Measurements from ENCODE around the gene SERPINA5. TPM values are rescaled to one million over a fixed set of nuclear protein-coding genes. Genes with fewer than 3 reads are reported as not detected.

The SERPINA5 gene
- total and polyA plus RNA-seq, 7 experiments from 2014 or later, result not detected

- DNase-seq, result no peak
- H3K27ac Mint-ChIP-seq, result no peak overlapping the region
Measured at GRCh38 chr14:94592457-94592856, 11.2 kb downstream of the SERPINA5 start.

GRCh38 chr14:94593376-94593748, 12.1 kb downstream of the SERPINA5 start:
- H3K27ac Mint-ChIP-seq, result no peak overlapping the region
- peaks cover 0 to 21% (median 10%) of the 10 kb centered on the region in 5 donors for H3K27me3 Mint-ChIP-seq
- H3K36me3 Mint-ChIP-seq, result no peaks in the 10 kb centered on the region
- CTCF ChIA-PET, result no interaction called here
- H3K9me3 ChIP-seq (ENCODE audit: control insufficient read depth in 2 of 3, low read length in 3 of 3), result no peaks in the 10 kb centered on the region
- peaks cover 0 to 6% (median 0%) of the 10 kb centered on the region in 11 donors for H3K9me3 Mint-ChIP-seq
- no peaks in the 10 kb centered on the region for H3K27me3 ChIP-seq (ENCODE audit: control insufficient read depth in 2 of 2, insufficient read depth in 2 of 2, low read length in 2 of 2)
- no peak for DNase-seq
- no peaks in the 10 kb centered on the region for H3K4me1 Mint-ChIP-seq
- POLR2A ChIA-PET, result no interaction called here
- H3K4me3 Mint-ChIP-seq, result no peak overlapping the region
- H3K4me3 ChIP-seq (ENCODE audit: low read length), result no peak overlapping the region
- H3K4me1 ChIP-seq (ENCODE audit: control insufficient read depth in 2 of 2, insufficient read depth in 2 of 2, low read length in 2 of 2), result no peaks in the 10 kb centered on the region
- intact Hi-C loops (cut with micrococcal nuclease), result no loop called here
- H3K27ac ChIP-seq (ENCODE audit: low read depth, low read length), result no peak overlapping the region
- no peak for ATAC-seq
- no peaks in the 10 kb centered on the region for H3K36me3 ChIP-seq (ENCODE audit: control insufficient read depth in 2 of 3, insufficient read depth in 3 of 3, low read length in 3 of 3)

More at GRCh38 chr14:94592457-94592856, 11.2 kb downstream of the SERPINA5 start:
- peaks cover 0 to 6% (median 0%) of the 10 kb centered on the region in 11 donors for H3K9me3 Mint-ChIP-seq
- no peak overlapping the region for H3K4me3 ChIP-seq (ENCODE audit: low read length)
- intact Hi-C loops (cut with micrococcal nuclease), result no loop called here
- no peaks in the 10 kb centered on the region for H3K27me3 ChIP-seq (ENCODE audit: control insufficient read depth in 2 of 2, insufficient read depth in 2 of 2, low read length in 2 of 2)
- peaks cover 0 to 21% (median 10%) of the 10 kb centered on the region in 5 donors for H3K27me3 Mint-ChIP-seq
- ChIA-PET CTCF (no interaction called here), POLR2A (no interaction called here)
- H3K27ac ChIP-seq (ENCODE audit: low read depth, low read length), result no peak overlapping the region
- H3K4me3 Mint-ChIP-seq, result no peak overlapping the region
- H3K36me3 ChIP-seq (ENCODE audit: control insufficient read depth in 2 of 3, insufficient read depth in 3 of 3, low read length in 3 of 3), result no peaks in the 10 kb centered on the region
- no peaks in the 10 kb centered on the region for H3K4me1 Mint-ChIP-seq
- no peaks in the 10 kb centered on the region for H3K9me3 ChIP-seq (ENCODE audit: control insufficient read depth in 2 of 3, low read length in 3 of 3)
- no peaks in the 10 kb centered on the region for H3K4me1 ChIP-seq (ENCODE audit: control insufficient read depth in 2 of 2, insufficient read depth in 2 of 2, low read length in 2 of 2)
- no peak for ATAC-seq
- H3K36me3 Mint-ChIP-seq, result no peaks in the 10 kb centered on the region

- peaks cover 0 to 21% (median 10%) of the 10 kb centered on the region in 5 donors for H3K27me3 Mint-ChIP-seq
- no peaks in the 10 kb centered on the region for H3K36me3 Mint-ChIP-seq
- no peaks in the 10 kb centered on the region for H3K4me1 Mint-ChIP-seq
- H3K9me3 ChIP-seq (ENCODE audit: control insufficient read depth in 2 of 3, low read length in 3 of 3), result no peaks in the 10 kb centered on the region
- ATAC-seq (no peak), DNase-seq (no peak)
- H3K4me3 Mint-ChIP-seq, result no peak overlapping the region
- no peaks in the 10 kb centered on the region for H3K36me3 ChIP-seq (ENCODE audit: control insufficient read depth in 2 of 3, insufficient read depth in 3 of 3, low read length in 3 of 3)
- ChIA-PET CTCF (no interaction called here), POLR2A (no interaction called here)
- no peaks in the 10 kb centered on the region for H3K4me1 ChIP-seq (ENCODE audit: control insufficient read depth in 2 of 2, insufficient read depth in 2 of 2, low read length in 2 of 2)
- H3K27me3 ChIP-seq (ENCODE audit: control insufficient read depth in 2 of 2, insufficient read depth in 2 of 2, low read length in 2 of 2), result no peaks in the 10 kb centered on the region
- H3K27ac Mint-ChIP-seq, result no peak overlapping the region
- H3K9me3 Mint-ChIP-seq, result peaks cover 0 to 6% (median 0%) of the 10 kb centered on the region in 11 donors
- intact Hi-C loops (cut with micrococcal nuclease), result no loop called here
- H3K4me3 ChIP-seq (ENCODE audit: low read length), result no peak overlapping the region
- no peak overlapping the region for H3K27ac ChIP-seq (ENCODE audit: low read depth, low read length)
Measured at GRCh38 chr14:94593749-94594431, 12.7 kb downstream of the SERPINA5 start.

GRCh38 chr14:94594441-94594840, 13.2 kb downstream of the SERPINA5 start:
- Histone ChIP-seq H3K9me3 (ENCODE audit: control insufficient read depth in 2 of 3, low read length in 3 of 3) (no peaks in the 10 kb centered on the region), H3K4me3 (ENCODE audit: low read length) (no peak overlapping the region), H3K27me3 (ENCODE audit: control insufficient read depth in 2 of 2, insufficient read depth in 2 of 2, low read length in 2 of 2) (no peaks in the 10 kb centered on the region), H3K4me1 (ENCODE audit: control insufficient read depth in 2 of 2, insufficient read depth in 2 of 2, low read length in 2 of 2) (no peaks in the 10 kb centered on the region), H3K36me3 (ENCODE audit: control insufficient read depth in 2 of 3, insufficient read depth in 3 of 3, low read length in 3 of 3) (no peaks in the 10 kb centered on the region), H3K27ac (ENCODE audit: low read depth, low read length) (no peak overlapping the region)
- POLR2A ChIA-PET, result no interaction called here
- Mint-ChIP-seq H3K27me3 (peaks cover 0 to 25% (median 10%) of the 10 kb centered on the region in 5 donors), H3K36me3 (no peaks in the 10 kb centered on the region), H3K27ac (no peak overlapping the region), H3K4me1 (no peaks in the 10 kb centered on the region), H3K4me3 (no peak overlapping the region), H3K9me3 (peaks cover 0 to 6% (median 0%) of the 10 kb centered on the region in 11 donors)
- DNase-seq (no peak), ATAC-seq (no peak)
- CTCF ChIA-PET, result no interaction called here
- intact Hi-C loops (cut with micrococcal nuclease), result no loop called here

GRCh38 chr14:94595912-94596311, 14.7 kb downstream of the SERPINA5 start:
- no peak overlapping the region for H3K27ac Mint-ChIP-seq
- POLR2A ChIA-PET, result no interaction called here
- Histone ChIP-seq H3K27me3 (ENCODE audit: control insufficient read depth in 2 of 2, insufficient read depth in 2 of 2, low read length in 2 of 2) (no peaks in the 10 kb centered on the region), H3K4me3 (ENCODE audit: low read length) (no peak overlapping the region), H3K9me3 (ENCODE audit: control insufficient read depth in 2 of 3, low read length in 3 of 3) (no peaks in the 10 kb centered on the region), H3K27ac (ENCODE audit: low read depth, low read length) (no peak overlapping the region), H3K36me3 (ENCODE audit: control insufficient read depth in 2 of 3, insufficient read depth in 3 of 3, low read length in 3 of 3) (no peaks in the 10 kb centered on the region), H3K4me1 (ENCODE audit: control insufficient read depth in 2 of 2, insufficient read depth in 2 of 2, low read length in 2 of 2) (no peaks in the 10 kb centered on the region)
- DNase-seq (no peak), ATAC-seq (no peak)
- peaks cover 0 to 6% (median 0%) of the 10 kb centered on the region in 11 donors for H3K9me3 Mint-ChIP-seq
- CTCF ChIA-PET, result no interaction called here
- intact Hi-C loops (cut with micrococcal nuclease), result no loop called here
- peaks cover 0 to 1% (median 0%) of the 10 kb centered on the region in 7 donors for H3K4me1 Mint-ChIP-seq
- no peaks in the 10 kb centered on the region for H3K36me3 Mint-ChIP-seq
- peaks cover 0 to 29% (median 12%) of the 10 kb centered on the region in 5 donors for H3K27me3 Mint-ChIP-seq
- H3K4me3 Mint-ChIP-seq, result no peak overlapping the region

- no peaks in the 10 kb centered on the region for H3K36me3 Mint-ChIP-seq
- ATAC-seq (no peak), DNase-seq (no peak)
- Histone ChIP-seq H3K27me3 (ENCODE audit: control insufficient read depth in 2 of 2, insufficient read depth in 2 of 2, low read length in 2 of 2) (no peaks in the 10 kb centered on the region), H3K4me1 (ENCODE audit: control insufficient read depth in 2 of 2, insufficient read depth in 2 of 2, low read length in 2 of 2) (no peaks in the 10 kb centered on the region), H3K4me3 (ENCODE audit: low read length) (no peak overlapping the region), H3K9me3 (ENCODE audit: control insufficient read depth in 2 of 3, low read length in 3 of 3) (no peaks in the 10 kb centered on the region), H3K36me3 (ENCODE audit: control insufficient read depth in 2 of 3, insufficient read depth in 3 of 3, low read length in 3 of 3) (no peaks in the 10 kb centered on the region), H3K27ac (ENCODE audit: low read depth, low read length) (no peak overlapping the region)
- H3K27me3 Mint-ChIP-seq, result peaks cover 0 to 33% (median 16%) of the 10 kb centered on the region in 5 donors
- no peak overlapping the region for H3K27ac Mint-ChIP-seq
- H3K4me1 Mint-ChIP-seq, result peaks cover 0 to 3% (median 0%) of the 10 kb centered on the region in 7 donors
- intact Hi-C loops (cut with micrococcal nuclease), result no loop called here
- peaks cover 0 to 3% (median 0%) of the 10 kb centered on the region in 11 donors for H3K9me3 Mint-ChIP-seq
- CTCF ChIA-PET, result no interaction called here
- no peak overlapping the region for H3K4me3 Mint-ChIP-seq
- POLR2A ChIA-PET, result no interaction called here
Measured at GRCh38 chr14:94596361-94596760, 15.1 kb downstream of the SERPINA5 start.

- intact Hi-C loops (cut with micrococcal nuclease), result no loop called here
- peaks cover 0 to 3% (median 0%) of the 10 kb centered on the region in 11 donors for H3K9me3 Mint-ChIP-seq
- CTCF ChIA-PET, result no interaction called here
- peaks cover 0 to 3% (median 0%) of the 10 kb centered on the region in 7 donors for H3K4me1 Mint-ChIP-seq
- Histone ChIP-seq H3K27me3 (ENCODE audit: control insufficient read depth in 2 of 2, insufficient read depth in 2 of 2, low read length in 2 of 2) (no peaks in the 10 kb centered on the region), H3K27ac (ENCODE audit: low read depth, low read length) (no peak overlapping the region), H3K4me3 (ENCODE audit: low read length) (no peak overlapping the region), H3K36me3 (ENCODE audit: control insufficient read depth in 2 of 3, insufficient read depth in 3 of 3, low read length in 3 of 3) (no peaks in the 10 kb centered on the region), H3K9me3 (ENCODE audit: control insufficient read depth in 2 of 3, low read length in 3 of 3) (no peaks in the 10 kb centered on the region), H3K4me1 (ENCODE audit: control insufficient read depth in 2 of 2, insufficient read depth in 2 of 2, low read length in 2 of 2) (no peaks in the 10 kb centered on the region)
- POLR2A ChIA-PET, result no interaction called here
- DNase-seq (no peak), ATAC-seq (no peak)
- H3K27me3 Mint-ChIP-seq, result peaks cover 0 to 33% (median 16%) of the 10 kb centered on the region in 5 donors
- H3K27ac Mint-ChIP-seq, result no peak overlapping the region
- H3K36me3 Mint-ChIP-seq, result no peaks in the 10 kb centered on the region
- H3K4me3 Mint-ChIP-seq, result peak overlapping the region in 1 of 10 donors; percentile 21
Measured at GRCh38 chr14:94597788-94598187, 16.6 kb downstream of the SERPINA5 start.
